GM23248 (cell line): ENCODE results near the gene SEMA6B.

Source experiments
- EZH2 ChIP-seq: fragments of 200-600 bp; sonication (generic); IDR thresholded peaks from 2 replicates; pipeline ENCODE4 v1.6.1; 2018; ENCODE audit warnings: antibody characterized with exemption, mild to moderate bottlenecking; ENCODE audit not compliant: insufficient read depth, poor library complexity, severe bottlenecking
- EZH2phosphoT487 ChIP-seq: fragments of 200-600 bp; sonication (generic); IDR thresholded peaks from 2 replicates; pipeline ENCODE4 v1.6.1; 2018; ENCODE audit warnings: antibody characterized with exemption, moderate library complexity, mild to moderate bottlenecking, low read depth; ENCODE audit not compliant: insufficient read depth

GRCh38 chr19:4583961-4584669, 24.6 kb upstream of the SEMA6B start:
- TF ChIP-seq EZH2phosphoT487: no peak
- TF ChIP-seq EZH2: no peak
